GM12878 (cell line): ENCODE measurements around the gene LKAAEAR1. TPM values are rescaled to one million over a fixed set of nuclear protein-coding genes. Genes with fewer than 3 reads are reported as not detected.

Source experiments
- ATAC-seq: fragments of 200-7000 bp; cut with Tn5 transposase; 3 replicates; pipeline ENCODE4 v1.9.1; 2020; ENCODE audit warnings: mild to moderate bottlenecking, moderate library complexity
- BruUV-seq: library from RNA; stranded (reverse); fragments of 400-500 nt; replicated peaks from 2 replicates; lab custom pipeline; 2021; lab: Mats Ljungman, UMichigan
- CTCF ChIA-PET: fragments of 300-600 bp; sonication (Branson Sonifier 250); formaldehyde crosslinking; extraction: SDS; loops from one replicate; lab custom pipeline; 2021; ENCODE audit warnings: inconsistent platforms; lab: Yijun Ruan, JAX
- POLR2A ChIA-PET: fragments of 350-600 bp; formaldehyde crosslinking; extraction: SDS; loops from one replicate; lab custom pipeline; 2021; ENCODE audit warnings: inconsistent platforms; lab: Charles Lee
- RAD21 ChIA-PET: fragments of 300-600 bp; sonication (Branson Sonifier 250); formaldehyde crosslinking; loops from one replicate; lab custom pipeline; 2023; ENCODE audit warnings: antibody characterized with exemption; ENCODE audit not compliant: unreplicated experiment; lab: Charles Lee
- SMC1A ChIA-PET: fragments of 300-600 bp; sonication (Branson Sonifier 250); formaldehyde crosslinking; loops from one replicate; lab custom pipeline; 2023; ENCODE audit not compliant: unreplicated experiment, uncharacterized antibody; lab: Charles Lee
- DNase-seq: peaks from one replicate; pipeline ENCODE4 v3.0.0-alpha.2; 2011; ENCODE audit warnings: low read depth, low spot score
- FAIRE-seq: peaks from 3 replicates; lab custom pipeline; 2011; peaks lifted over from hg19 to GRCh38; lab: Jason Lieb, UNC
- H2AFZ ChIP-seq: 2 replicates; pipeline ENCODE4 v1.6.0; 2011; ENCODE audit warnings: low read depth, low read length, control low read depth; ENCODE audit not compliant: control insufficient read depth
- H3K27ac ChIP-seq: 2 replicates; pipeline ENCODE4 v1.5.1; 2011; ENCODE audit warnings: control low read depth; ENCODE audit not compliant: control insufficient read depth, insufficient read depth
- H3K27me3 ChIP-seq, 2 experiments: replicated peaks in 1 of 2; 2 replicates each; pipeline versions ENCODE4 v1.6.0 to v1.6.1; 2011; ENCODE audit warnings: low read length in 1 of 2; ENCODE audit not compliant: control insufficient read depth in 2 of 2, insufficient read depth in 2 of 2
- H3K36me3 ChIP-seq, 2 experiments: 2 replicates each; pipeline ENCODE4 v1.5.1; 2011; ENCODE audit warnings: low read length in 1 of 2; ENCODE audit not compliant: control insufficient read depth in 2 of 2, insufficient read depth in 2 of 2
- H3K4me1 ChIP-seq: 2 replicates; pipeline ENCODE4 v1.6.1; 2011; ENCODE audit warnings: mild to moderate bottlenecking, low read length, moderate library complexity, mixed read lengths; ENCODE audit not compliant: control insufficient read depth, insufficient read depth
- H3K4me2 ChIP-seq: 2 replicates; pipeline ENCODE4 v1.6.0; 2011; ENCODE audit warnings: control low read depth; ENCODE audit not compliant: control insufficient read depth, insufficient read depth
- H3K4me3 ChIP-seq: fragments of 200-600 bp; sonication (generic); 2 replicates; pipeline ENCODE4 v1.5.1; 2016
- H3K79me2 ChIP-seq: 2 replicates; pipeline ENCODE4 v1.6.0; 2011; ENCODE audit warnings: low read length; ENCODE audit not compliant: control insufficient read depth, insufficient read depth
- H3K9ac ChIP-seq: 2 replicates; pipeline ENCODE4 v1.8.0; 2011; ENCODE audit warnings: low read length, control low read depth, mixed read lengths; ENCODE audit not compliant: control insufficient read depth, insufficient read depth
- H3K9me3 ChIP-seq: replicated peaks from 3 replicates; pipeline ENCODE4 v1.5.1; 2011; ENCODE audit warnings: mild to moderate bottlenecking, low read length; ENCODE audit not compliant: control insufficient read depth, insufficient read depth
- H4K20me1 ChIP-seq: 2 replicates; pipeline ENCODE4 v1.6.0; 2011; ENCODE audit not compliant: control insufficient read depth, insufficient read depth
- SUPT20H ChIP-seq: IDR thresholded peaks from 2 replicates; pipeline ENCODE4 v1.6.1; 2011; ENCODE audit warnings: low read depth, mild to moderate bottlenecking, low read length, moderate library complexity, borderline replicate concordance; ENCODE audit not compliant: control insufficient read depth
- ZNF274 ChIP-seq: IDR thresholded peaks from one replicate; pipeline ENCODE4 v1.8.0; 2011; ENCODE audit not compliant: insufficient read length, insufficient read depth
- WGBS: methylation state at CpG from one replicate; pipeline ENCODE4 v1.1.6; 2016; ENCODE audit warnings: low lambda C conversion rate; ENCODE audit not compliant: insufficient replicate concordance, insufficient coverage; ENCODE audit errors: missing lambda C conversion rate; 5-methylcytosine and 5-hydroxymethylcytosine counted together
- in situ Hi-C: fragments of 300-500 bp; cut with MboI; formaldehyde crosslinking; loops from 9 replicates; pipeline ENCODE4 v1.14.3; 2018; ENCODE audit warnings: mixed read lengths
- intact Hi-C: fragments of 100-400 bp; cut with micrococcal nuclease; formaldehyde crosslinking; loops from one replicate; pipeline ENCODE4 v1.14.2; 2022; ENCODE audit not compliant: unreplicated experiment
- polyA plus RNA-seq, 11 experiments: library from polyadenylated mRNA; depleted of rRNA in 4 of 11; unstranded in 6 of 11; stranded (reverse) in 5 of 11; fragments of >200 nt; fragmentation: Nextera tagmentation in 4 of 11; fragmentation: Illumina TruSeq in 1 of 11; extraction: Ambion mirVana in 4 of 11; extraction: Trizol in 1 of 11; gene quantifications; 1 replicate in 1 of 11; 2 replicates in 10 of 11; pipeline versions ENCODE4 v1.2.1 to v1.2.3, GENCODE V29; 2011 to 2016; ENCODE audit warnings: inconsistent platforms in 2 of 11, missing spikeins in 2 of 11, low read depth in 1 of 11
- total RNA-seq, 4 experiments: library from RNA; depleted of rRNA in 3 of 4; stranded (reverse); fragments of >200 nt in 3 of 4; fragmentation: Illumina TruSeq in 1 of 4; extraction: Trizol in 1 of 4; gene quantifications; 2 replicates each; pipeline versions ENCODE4 v1.2.1 to v1.2.3, GENCODE V29; 2013 to 2021

Gene LKAAEAR1
- total and polyA plus RNA-seq, 10 of the 15 experiments (the other 5 are each of a cell fraction or from before 2014, with no cell fraction given) = not detected

DNA sequence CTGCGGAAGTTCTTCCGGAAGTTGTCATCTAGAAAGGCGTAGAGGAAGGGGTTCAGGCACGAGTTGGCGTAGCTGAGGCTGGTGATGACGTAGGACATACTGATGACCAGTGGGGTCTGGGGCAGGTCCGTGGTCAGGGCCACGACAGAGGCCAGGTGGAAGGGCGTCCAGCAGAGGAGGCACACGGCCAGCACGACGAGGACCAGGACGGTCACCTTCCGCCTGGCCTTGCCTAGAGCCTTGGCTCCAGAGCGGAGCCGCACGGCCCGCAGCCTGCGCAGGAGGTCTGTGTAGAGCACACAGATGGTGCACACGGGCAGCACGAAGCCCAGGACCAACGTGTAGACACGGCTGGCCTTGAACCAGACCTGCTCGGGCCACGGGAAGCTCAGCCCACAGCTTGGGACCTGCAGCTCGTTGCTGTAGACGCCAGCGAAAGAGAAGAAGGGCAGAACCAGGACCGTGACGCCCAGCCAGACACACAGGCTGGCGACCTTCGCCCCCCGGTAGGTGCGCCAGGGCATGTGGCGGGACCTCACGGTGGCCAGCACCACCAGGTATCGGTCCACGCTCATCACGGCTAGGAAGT is 21.7 kb upstream of the LKAAEAR1 start:
- no peak for FAIRE-seq
- WGBS = 61% methylated on average over 39 of the region's 39 CpGs
- Histone ChIP-seq H2AFZ (no peak overlapping the region), H3K27me3 (peaks cover 4 to 9% of the 10 kb centered on the region in 2 experiments; a peak in 3 of 4 replicates), H3K4me2 (no peak overlapping the region), H3K9ac (no peak overlapping the region), H3K36me3 (no peaks in the 10 kb centered on the region), H3K27ac (no peak overlapping the region), H4K20me1 (no peaks in the 10 kb centered on the region), H3K4me1 (no peaks in the 10 kb centered on the region; the same call in 1 of the 2 replicates), H3K9me3 (no peaks in the 10 kb centered on the region), H3K4me3 (no peak overlapping the region), H3K79me2 (no peaks in the 10 kb centered on the region)
- no peak for DNase-seq
- ChIA-PET SMC1A (no interaction called here), POLR2A (no interaction called here), CTCF (interaction anchor here (4.6 kb wide), 1 partner anchor 15 kb away, joined by 23 read pairs; no protein-coding TSS in a partner anchor), RAD21 (no interaction called here)
- in situ Hi-C loops (no loop called here), intact Hi-C loops (no loop called here)
- TF ChIP-seq SUPT20H = no peak
- BruUV-seq = no TSS peak
- no peak for ATAC-seq

DNA sequence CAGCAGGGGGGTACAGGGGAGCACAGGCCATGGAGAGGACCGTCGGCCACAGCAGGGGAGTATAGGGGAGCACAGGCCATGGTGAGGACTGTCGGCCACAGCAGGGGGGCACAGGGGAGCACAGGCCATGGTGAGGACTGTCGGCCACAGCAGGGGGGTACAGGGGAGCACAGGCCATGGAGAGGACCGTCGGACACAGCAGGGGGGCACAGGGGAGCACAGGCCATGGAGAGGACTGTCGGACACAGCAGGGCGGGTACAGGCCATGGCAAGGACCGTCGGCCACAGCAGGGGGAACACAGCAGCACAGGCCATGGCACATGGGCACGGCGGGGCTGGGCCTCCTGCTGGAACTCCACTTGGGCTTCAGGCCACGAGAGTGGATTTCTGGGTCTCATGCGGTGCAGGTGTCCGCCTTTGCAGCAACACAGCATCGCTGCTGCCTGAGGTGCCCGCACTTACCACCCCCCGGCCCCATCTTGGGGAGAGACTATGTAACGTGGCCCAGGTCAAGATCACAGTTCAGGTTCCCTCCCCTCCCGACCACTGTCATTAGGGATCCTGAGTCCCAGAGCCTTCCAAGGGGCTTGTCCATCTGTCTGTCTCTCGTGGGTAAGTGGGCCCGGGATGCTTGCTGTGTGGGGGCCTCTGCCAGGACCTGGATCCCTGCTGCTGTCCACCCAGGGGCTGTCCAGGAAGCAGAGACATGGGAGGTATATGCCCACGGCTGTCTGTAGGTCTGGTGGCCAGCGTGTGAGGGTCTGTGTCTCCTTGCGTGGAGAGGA is 20.7 kb upstream of the LKAAEAR1 start:
- ChIA-PET SMC1A (no interaction called here), POLR2A (no interaction called here), CTCF (no interaction called here), RAD21 (no interaction called here)
- Histone ChIP-seq H3K27me3 (peaks cover 4 to 11% of the 10 kb centered on the region in 2 experiments; a peak in 3 of 4 replicates), H3K4me1 (peaks cover 6% of the 10 kb centered on the region), H3K9ac (no peak overlapping the region), H3K4me3 (no peak overlapping the region), H3K27ac (no peak overlapping the region), H3K79me2 (no peaks in the 10 kb centered on the region), H2AFZ (no peak overlapping the region), H3K4me2 (no peak overlapping the region), H3K36me3 (no peaks in the 10 kb centered on the region)
- in situ Hi-C loops (no loop called here), intact Hi-C loops (no loop called here)
- no peak for DNase-seq
- no TSS peak for BruUV-seq
- no peak for FAIRE-seq
- no peak for ATAC-seq
- TF ChIP-seq ZNF274 = no peak
- TF ChIP-seq, all 136 proteins: peak for 0
- no peaks in the 10 kb centered on the region for H4K20me1 ChIP-seq
- WGBS = 52% methylated on average over 23 of the region's 25 CpGs
- no peaks in the 10 kb centered on the region for H3K9me3 ChIP-seq
